ENCODE data around the gene AHI1. TPM values are rescaled to one million over a fixed set of nuclear protein-coding genes. Genes with fewer than 3 reads are reported as not detected.
"Not testable (repeated sequence)": the region's sequence is repeated elsewhere in the genome, so short reads cannot be mapped to it uniquely, and the experiment has no call there.

AHI1 gene
- total RNA-seq, 1 experiment from 2014 or later, result 5.2 TPM

- Histone ChIP-seq H3K36me3 (replicated peaks; ENCODE audit: control insufficient read depth, insufficient read depth, low read length) (no peaks in the 10 kb centered on the region), H3K27me3 (ENCODE audit: control insufficient read depth, insufficient read depth, low read length) (no peaks in the 10 kb centered on the region), H3K4me3 (ENCODE audit: insufficient read depth, low read depth, low read length) (peak overlapping the region; percentile 88)
- no peak for DNase-seq
Measured at GRCh38 chr6:135496800-135497411, 634 bp downstream of the AHI1 start.

- no peak for DNase-seq
- Histone ChIP-seq H3K27me3 (ENCODE audit: control insufficient read depth, insufficient read depth, low read length) (no peaks in the 10 kb centered on the region), H3K36me3 (replicated peaks; ENCODE audit: control insufficient read depth, insufficient read depth, low read length) (no peaks in the 10 kb centered on the region), H3K4me3 (ENCODE audit: insufficient read depth, low read depth, low read length) (no peak overlapping the region)
Measured at GRCh38 chr6:135493218-135493961, 4.2 kb downstream of the AHI1 start.

- no peak for DNase-seq
- Histone ChIP-seq H3K4me3 (ENCODE audit: insufficient read depth, low read depth, low read length) (no peak overlapping the region), H3K36me3 (replicated peaks; ENCODE audit: control insufficient read depth, insufficient read depth, low read length) (no peaks in the 10 kb centered on the region), H3K27me3 (ENCODE audit: control insufficient read depth, insufficient read depth, low read length) (no peaks in the 10 kb centered on the region)
Measured at GRCh38 chr6:135490381-135490780, 7.2 kb downstream of the AHI1 start.

GRCh38 chr6:135488023-135488422 lies 9.5 kb downstream of the AHI1 start:
- H3K27me3 ChIP-seq (ENCODE audit: control insufficient read depth, insufficient read depth, low read length), result no peaks in the 10 kb centered on the region
- no peak overlapping the region for H3K4me3 ChIP-seq (ENCODE audit: insufficient read depth, low read depth, low read length)
- peaks cover 1% of the 10 kb centered on the region; the same call in 1 of the 2 replicates for H3K36me3 ChIP-seq (replicated peaks; ENCODE audit: control insufficient read depth, insufficient read depth, low read length)
- DNase-seq, result no peak

GRCh38 chr6:135483903-135484302 lies 13.6 kb downstream of the AHI1 start:
- not testable (repeated sequence) for H3K4me3 ChIP-seq (ENCODE audit: insufficient read depth, low read depth, low read length); H3K36me3 ChIP-seq (replicated peaks; ENCODE audit: control insufficient read depth, insufficient read depth, low read length); DNase-seq; H3K27me3 ChIP-seq (ENCODE audit: control insufficient read depth, insufficient read depth, low read length)

- no peak overlapping the region for H3K4me3 ChIP-seq (ENCODE audit: insufficient read depth, low read depth, low read length)
- no peak for DNase-seq
- H3K27me3 ChIP-seq (ENCODE audit: control insufficient read depth, insufficient read depth, low read length), result no peaks in the 10 kb centered on the region
- peaks cover 6% of the 10 kb centered on the region for H3K36me3 ChIP-seq (replicated peaks; ENCODE audit: control insufficient read depth, insufficient read depth, low read length)
Measured at GRCh38 chr6:135481783-135482369, 15.7 kb downstream of the AHI1 start.

GRCh38 chr6:135479601-135480000 lies 17.9 kb downstream of the AHI1 start:
- H3K4me3 ChIP-seq (ENCODE audit: insufficient read depth, low read depth, low read length), result no peak overlapping the region
- peaks cover 6% of the 10 kb centered on the region for H3K36me3 ChIP-seq (replicated peaks; ENCODE audit: control insufficient read depth, insufficient read depth, low read length)
- no peak for DNase-seq
- no peaks in the 10 kb centered on the region for H3K27me3 ChIP-seq (ENCODE audit: control insufficient read depth, insufficient read depth, low read length)

- DNase-seq, result no peak
- Histone ChIP-seq H3K27me3 (ENCODE audit: control insufficient read depth, insufficient read depth, low read length) (no peaks in the 10 kb centered on the region), H3K36me3 (replicated peaks; ENCODE audit: control insufficient read depth, insufficient read depth, low read length) (peaks cover 5% of the 10 kb centered on the region), H3K4me3 (ENCODE audit: insufficient read depth, low read depth, low read length) (no peak overlapping the region)
Measured at GRCh38 chr6:135478626-135479025, 18.9 kb downstream of the AHI1 start.

- Histone ChIP-seq H3K36me3 (replicated peaks; ENCODE audit: control insufficient read depth, insufficient read depth, low read length) (peaks cover 5% of the 10 kb centered on the region), H3K27me3 (ENCODE audit: control insufficient read depth, insufficient read depth, low read length) (no peaks in the 10 kb centered on the region), H3K4me3 (ENCODE audit: insufficient read depth, low read depth, low read length) (no peak overlapping the region)
- DNase-seq, result no peak
Measured at GRCh38 chr6:135475292-135475886, 22.2 kb downstream of the AHI1 start.

- H3K4me3 ChIP-seq (ENCODE audit: insufficient read depth, low read depth, low read length), result no peak overlapping the region
- DNase-seq, result no peak
Measured at GRCh38 chr6:135474362-135474761, 23.2 kb downstream of the AHI1 start.

GRCh38 chr6:135465903-135466302 lies 31.6 kb downstream of the AHI1 start:
- Histone ChIP-seq H3K36me3 (replicated peaks; ENCODE audit: control insufficient read depth, insufficient read depth, low read length) (peaks cover 1% of the 10 kb centered on the region; the same call in 1 of the 2 replicates), H3K4me3 (ENCODE audit: insufficient read depth, low read depth, low read length) (no peak overlapping the region), H3K27me3 (ENCODE audit: control insufficient read depth, insufficient read depth, low read length) (no peaks in the 10 kb centered on the region)
- no peak for DNase-seq

More at GRCh38 chr6:135474362-135474761, 23.2 kb downstream of the AHI1 start:
- Histone ChIP-seq H3K36me3 (replicated peaks; ENCODE audit: control insufficient read depth, insufficient read depth, low read length) (no peaks in the 10 kb centered on the region), H3K27me3 (ENCODE audit: control insufficient read depth, insufficient read depth, low read length) (no peaks in the 10 kb centered on the region)

GRCh38 chr6:135465307-135465706 lies 32.2 kb downstream of the AHI1 start:
- H3K4me3 ChIP-seq (ENCODE audit: insufficient read depth, low read depth, low read length), result no peak overlapping the region

GRCh38 chr6:135464634-135465033 lies 32.9 kb downstream of the AHI1 start:
- H3K27me3 ChIP-seq (ENCODE audit: control insufficient read depth, insufficient read depth, low read length), result no peaks in the 10 kb centered on the region
- peaks cover 1% of the 10 kb centered on the region; the same call in 1 of the 2 replicates for H3K36me3 ChIP-seq (replicated peaks; ENCODE audit: control insufficient read depth, insufficient read depth, low read length)
- H3K4me3 ChIP-seq (ENCODE audit: insufficient read depth, low read depth, low read length), result no peak overlapping the region
- DNase-seq, result no peak

More at GRCh38 chr6:135465307-135465706, 32.2 kb downstream of the AHI1 start:
- Histone ChIP-seq H3K36me3 (replicated peaks; ENCODE audit: control insufficient read depth, insufficient read depth, low read length) (peaks cover 1% of the 10 kb centered on the region; the same call in 1 of the 2 replicates), H3K27me3 (ENCODE audit: control insufficient read depth, insufficient read depth, low read length) (no peaks in the 10 kb centered on the region)
- no peak for DNase-seq

- no peak overlapping the region for H3K4me3 ChIP-seq (ENCODE audit: insufficient read depth, low read depth, low read length)
- no peak for DNase-seq
- peaks cover 1% of the 10 kb centered on the region; the same call in 1 of the 2 replicates for H3K36me3 ChIP-seq (replicated peaks; ENCODE audit: control insufficient read depth, insufficient read depth, low read length)
- H3K27me3 ChIP-seq (ENCODE audit: control insufficient read depth, insufficient read depth, low read length), result no peaks in the 10 kb centered on the region
Measured at GRCh38 chr6:135461208-135461607, 36.3 kb downstream of the AHI1 start.

All from H7 (cell line).